H1 (cell line): Measurements from ENCODE around the gene BICDL1. TPM values are rescaled to one million over a fixed set of nuclear protein-coding genes. Genes with fewer than 3 reads are reported as not detected.

Source experiments
- BACH1 ChIP-seq: IDR thresholded peaks from 2 replicates; pipeline ENCODE4 v1.6.1; 2012; ENCODE audit warnings: low read length, improper control_type of control experiment
- NRF1 ChIP-seq: IDR thresholded peaks from 2 replicates; pipeline ENCODE4 v1.6.1; 2011; ENCODE audit warnings: mild to moderate bottlenecking, low read depth, low read length, improper control_type of control experiment
- polyA plus RNA-seq, 7 experiments: library from polyadenylated mRNA; depleted of rRNA in 3 of 7; stranded (reverse) in 5 of 7; unstranded in 2 of 7; fragments of >200 nt in 5 of 7; fragments of 200-250 nt in 2 of 7; gene quantifications; 1 replicate in 5 of 7; 2 replicates in 1 of 7; 4 replicates in 1 of 7; pipeline versions ENCODE4 v1.2.1 to v1.2.3, GENCODE V29; 2011 to 2013; ENCODE audit warnings: missing spikeins in 2 of 7, mixed read lengths in 2 of 7
- total RNA-seq: library from RNA; stranded (reverse); fragmentation: NEBNext Ultra II Directional; extraction: Animal tissue kit (Norgen Biotek cat#: 25700); gene quantifications from 2 replicates; pipeline ENCODE4 v1.2.1, GENCODE V29; 2021

The BICDL1 gene
- total and polyA plus RNA-seq, 2 of the 8 experiments (the other 6 are each of a cell fraction or from before 2014, with no cell fraction given): 17.2 to 25.9 TPM

DNA sequence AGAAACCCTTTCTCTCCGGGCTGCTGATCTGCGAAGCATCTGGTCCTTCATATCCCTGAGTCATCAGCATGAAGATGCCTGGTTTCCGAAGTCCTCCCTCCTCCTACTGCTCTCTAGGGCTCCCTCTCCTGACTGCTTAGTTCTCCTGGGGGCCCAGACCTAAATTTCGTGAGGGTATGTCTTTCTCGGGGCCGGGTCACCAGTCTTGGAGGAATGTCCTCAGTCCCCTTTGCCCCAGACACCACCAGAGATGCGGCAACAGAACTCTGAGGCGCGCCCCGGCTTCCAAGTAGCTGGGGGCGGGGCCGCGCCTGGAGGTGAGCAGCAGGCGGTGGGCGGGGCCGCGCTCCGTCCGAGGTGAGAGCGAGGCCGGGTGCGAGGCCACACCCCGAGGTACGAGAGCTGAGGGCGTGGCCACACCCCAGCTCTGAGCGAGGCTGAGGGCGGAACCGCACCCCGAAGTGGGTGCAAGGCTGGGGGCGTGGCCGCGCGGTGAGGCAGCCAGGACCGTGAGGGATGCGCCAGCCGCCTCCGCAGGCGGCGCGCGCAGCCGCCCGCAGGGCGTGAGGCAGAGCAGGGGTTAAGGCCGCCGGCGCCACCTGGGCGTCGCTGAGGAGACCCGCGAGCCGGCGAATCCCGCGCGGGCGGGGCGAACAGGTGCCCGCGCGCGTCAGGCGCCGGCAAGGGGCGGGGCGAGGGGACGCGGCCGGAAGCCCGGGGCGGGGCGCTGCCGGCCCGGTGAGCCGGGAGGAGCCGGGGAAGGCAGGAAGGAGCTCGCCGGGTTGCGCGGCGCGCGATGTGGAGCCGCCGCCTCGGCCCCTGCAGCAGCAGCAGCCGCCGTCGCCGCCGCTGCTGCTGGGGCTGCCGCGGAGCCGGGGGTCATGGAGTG, at the start of gene BICDL1 (continued):
- TF ChIP-seq NRF1 (0 out of 2 replicates have a peak, but pooled peaks have one; percentile 21), BACH1 (peak; percentile 80)
